OCI-LY7 (cell line): Measurements from ENCODE around the gene OR2H1. TPM values are rescaled to one million over a fixed set of nuclear protein-coding genes. Genes with fewer than 3 reads are reported as not detected.

Experiments
- BruUV-seq: library from RNA; stranded (reverse); fragments of 400-500 nt; replicated peaks from 2 replicates; lab custom pipeline; 2021; lab: Mats Ljungman, UMichigan
- CTCF ChIA-PET: fragments of 300-600 bp; sonication (Branson Sonifier 250); formaldehyde crosslinking; loops from one replicate; lab custom pipeline; 2022; ENCODE audit warnings: antibody characterized with exemption; ENCODE audit not compliant: unreplicated experiment; lab: Charles Lee
- POLR2A ChIA-PET: fragments of 300-600 bp; sonication (Branson Sonifier 250); formaldehyde crosslinking; loops from one replicate; lab custom pipeline; 2022; ENCODE audit warnings: antibody characterized with exemption; lab: Charles Lee
- DNase-seq: peaks from one replicate; pipeline ENCODE4 v3.0.0-alpha.2; 2015; ENCODE audit warnings: low spot score
- H2AFZ ChIP-seq: fragments of 200-600 bp; sonication (generic), shearing (Covaris generic); 2 replicates; pipeline ENCODE4 v1.6.1; 2014; ENCODE audit warnings: mild to moderate bottlenecking, antibody characterized with exemption, low read length, moderate library complexity
- H3K27ac ChIP-seq: fragments of 200-600 bp; sonication (generic); 2 replicates; pipeline ENCODE4 v1.5.1; 2014; ENCODE audit warnings: mixed run types, low read depth, mild to moderate bottlenecking, moderate library complexity, low read length, inconsistent platforms; ENCODE audit not compliant: poor library complexity, severe bottlenecking
- H3K36me3 ChIP-seq: fragments of 200-600 bp; sonication (generic); 2 replicates; pipeline ENCODE4 v1.6.1; 2014; ENCODE audit warnings: mild to moderate bottlenecking, antibody characterized with exemption, low read length, moderate library complexity, mixed read lengths; ENCODE audit not compliant: insufficient read depth
- H3K4me1 ChIP-seq: fragments of 200-600 bp; sonication (generic); 2 replicates; pipeline ENCODE4 v1.5.1; 2014; ENCODE audit warnings: mild to moderate bottlenecking, low read length; ENCODE audit not compliant: insufficient read depth, poor library complexity, severe bottlenecking
- H3K4me2 ChIP-seq: fragments of 200-600 bp; sonication (generic); 2 replicates; pipeline ENCODE4 v1.6.1; 2014; ENCODE audit warnings: mild to moderate bottlenecking, low read length
- H3K4me3 ChIP-seq: fragments of 200-600 bp; sonication (generic); 2 replicates; pipeline ENCODE4 v1.5.1; 2014; ENCODE audit warnings: mild to moderate bottlenecking, low read depth, low read length; ENCODE audit not compliant: poor library complexity, severe bottlenecking
- H3K79me2 ChIP-seq: fragments of 200-600 bp; sonication (generic); 2 replicates; pipeline ENCODE4 v1.6.1; 2016; ENCODE audit warnings: low read depth, mild to moderate bottlenecking, low read length, moderate library complexity, mixed read lengths; ENCODE audit not compliant: insufficient read depth
- H3K9me2 ChIP-seq: fragments of 200-600 bp; sonication (generic); 2 replicates; pipeline ENCODE4 v1.6.1; 2016; ENCODE audit warnings: mild to moderate bottlenecking, low read length, mixed read lengths; ENCODE audit not compliant: insufficient read depth
- H3K9me3 ChIP-seq: fragments of 200-600 bp; sonication (generic); 2 replicates; pipeline ENCODE4 v1.6.1; 2014; ENCODE audit warnings: mild to moderate bottlenecking, mixed run types, low read length, mixed read lengths
- H4K20me1 ChIP-seq: fragments of 200-600 bp; sonication (generic); 2 replicates; pipeline ENCODE4 v1.6.1; 2014; ENCODE audit warnings: mild to moderate bottlenecking, antibody characterized with exemption, low read length, moderate library complexity, mixed read lengths; ENCODE audit not compliant: insufficient read depth
- EZH2phosphoT487 ChIP-seq: fragments of 200-600 bp; sonication (generic); IDR thresholded peaks from 2 replicates; pipeline ENCODE4 v1.6.1; 2018; ENCODE audit warnings: low read depth, borderline replicate concordance, mild to moderate bottlenecking, mixed run types, antibody characterized with exemption, low read length, moderate library complexity, mixed read lengths
- intact Hi-C: fragments of 100-400 bp; cut with micrococcal nuclease; formaldehyde crosslinking; loops from one replicate; pipeline ENCODE4 v1.10.0; 2022; ENCODE audit not compliant: unreplicated experiment
- total RNA-seq, 2 experiments: library from RNA; depleted of rRNA in 1 of 2; stranded (reverse); fragments of >200 nt in 1 of 2; shearing (Covaris generic) in 1 of 2; gene quantifications; 2 replicates each; pipeline ENCODE4 v1.2.3, GENCODE V29; 2014 to 2022
- TF ChIP-seq, protein P1 (sequence below): fragments of 200-600 bp; sonication (generic); conservative IDR thresholded peaks from 2 replicates; pipeline ENCODE4 v1.5.1; 2014; ENCODE audit warnings: mild to moderate bottlenecking, antibody characterized with exemption, low read length, moderate library complexity, mixed read lengths

OR2H1 gene
- total RNA-seq, 2 experiments from 2014 or later, result not detected

DNA sequence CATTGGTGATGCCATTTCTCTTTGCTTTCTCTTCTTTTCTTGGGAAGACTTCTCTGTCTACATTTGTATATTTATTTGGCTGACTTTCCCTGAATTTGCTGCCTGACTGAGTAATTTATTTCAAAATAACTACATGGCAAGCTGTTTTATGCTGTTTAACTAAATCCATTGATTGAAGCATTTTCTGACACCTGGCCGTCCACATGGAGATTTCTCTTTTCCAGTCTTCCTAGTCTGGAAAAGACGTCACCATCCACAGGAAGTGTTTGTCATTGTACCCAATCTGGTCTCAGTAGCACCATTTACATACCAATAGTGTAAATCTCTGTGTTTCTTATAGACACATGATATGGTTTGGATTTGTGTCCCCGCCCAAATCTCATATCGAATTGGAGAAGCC lies 40.0 kb downstream of the OR2H1 start:
- ChIA-PET CTCF (no interaction called here), POLR2A (interaction anchor here (0.6 kb wide), 1 partner anchor 471 kb away, joined by 3 read pairs; no protein-coding TSS in a partner anchor)
- TF ChIP-seq, protein P1, sequence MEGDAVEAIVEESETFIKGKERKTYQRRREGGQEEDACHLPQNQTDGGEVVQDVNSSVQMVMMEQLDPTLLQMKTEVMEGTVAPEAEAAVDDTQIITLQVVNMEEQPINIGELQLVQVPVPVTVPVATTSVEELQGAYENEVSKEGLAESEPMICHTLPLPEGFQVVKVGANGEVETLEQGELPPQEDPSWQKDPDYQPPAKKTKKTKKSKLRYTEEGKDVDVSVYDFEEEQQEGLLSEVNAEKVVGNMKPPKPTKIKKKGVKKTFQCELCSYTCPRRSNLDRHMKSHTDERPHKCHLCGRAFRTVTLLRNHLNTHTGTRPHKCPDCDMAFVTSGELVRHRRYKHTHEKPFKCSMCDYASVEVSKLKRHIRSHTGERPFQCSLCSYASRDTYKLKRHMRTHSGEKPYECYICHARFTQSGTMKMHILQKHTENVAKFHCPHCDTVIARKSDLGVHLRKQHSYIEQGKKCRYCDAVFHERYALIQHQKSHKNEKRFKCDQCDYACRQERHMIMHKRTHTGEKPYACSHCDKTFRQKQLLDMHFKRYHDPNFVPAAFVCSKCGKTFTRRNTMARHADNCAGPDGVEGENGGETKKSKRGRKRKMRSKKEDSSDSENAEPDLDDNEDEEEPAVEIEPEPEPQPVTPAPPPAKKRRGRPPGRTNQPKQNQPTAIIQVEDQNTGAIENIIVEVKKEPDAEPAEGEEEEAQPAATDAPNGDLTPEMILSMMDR, result no peak
- TF ChIP-seq EZH2phosphoT487, result no peak
- H3K79me2 ChIP-seq, result no peaks in the 10 kb centered on the region
- no peak overlapping the region for H2AFZ ChIP-seq
- no peaks in the 10 kb centered on the region for H3K36me3 ChIP-seq
- H3K4me3 ChIP-seq, result no peak overlapping the region
- H3K9me3 ChIP-seq, result no peaks in the 10 kb centered on the region
- H3K9me2 ChIP-seq, result no peaks in the 10 kb centered on the region
- H3K4me2 ChIP-seq, result no peak overlapping the region
- H3K27ac ChIP-seq, result no peak overlapping the region
- no peaks in the 10 kb centered on the region for H3K4me1 ChIP-seq
- intact Hi-C loops, result no loop called here
- no peaks in the 10 kb centered on the region for H4K20me1 ChIP-seq
- BruUV-seq, result no TSS peak
- DNase-seq, result no peak

GRCh38 chr6:29499704-29500103 lies 42.7 kb downstream of the OR2H1 start:
- no peaks in the 10 kb centered on the region for H3K79me2 ChIP-seq
- H3K4me3 ChIP-seq, result no peak overlapping the region
- intact Hi-C loops, result no loop called here
- ChIA-PET POLR2A (no interaction called here), CTCF (no interaction called here)
- no peaks in the 10 kb centered on the region for H3K9me2 ChIP-seq
- no peak for TF ChIP-seq EZH2phosphoT487
- TF ChIP-seq, protein P1, result no peak
- DNase-seq, result no peak
- no TSS peak for BruUV-seq
- no peak overlapping the region for H3K4me2 ChIP-seq
- H3K9me3 ChIP-seq, result no peaks in the 10 kb centered on the region
- no peak overlapping the region for H3K27ac ChIP-seq
- no peaks in the 10 kb centered on the region for H3K36me3 ChIP-seq
- H4K20me1 ChIP-seq, result no peaks in the 10 kb centered on the region
- H3K4me1 ChIP-seq, result no peaks in the 10 kb centered on the region
- no peak overlapping the region for H2AFZ ChIP-seq

DNA sequence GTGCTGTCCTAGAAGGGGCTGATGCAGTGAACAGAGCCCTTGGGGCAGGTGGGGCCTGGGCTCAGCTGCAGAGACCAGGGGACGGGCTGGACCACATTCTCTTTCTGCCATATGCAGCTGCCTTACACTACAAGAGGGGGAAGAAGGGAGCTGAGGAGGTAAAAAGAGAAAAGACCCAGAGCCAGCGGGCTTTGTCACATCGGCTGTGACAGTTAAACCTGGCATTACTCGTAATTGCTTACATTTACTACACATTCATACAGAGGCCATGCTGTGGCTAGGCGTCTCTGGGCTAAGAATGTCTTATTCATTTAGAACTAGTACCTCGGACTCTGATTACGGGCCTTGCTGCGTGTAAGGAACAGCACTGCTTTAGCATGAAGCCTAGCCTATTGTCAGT lies 43.6 kb downstream of the OR2H1 start:
- intact Hi-C loops, result no loop called here
- ChIA-PET POLR2A (no interaction called here), CTCF (no interaction called here)
- Histone ChIP-seq H3K4me1 (no peaks in the 10 kb centered on the region), H4K20me1 (no peaks in the 10 kb centered on the region), H3K4me2 (no peak overlapping the region), H3K9me3 (no peaks in the 10 kb centered on the region), H3K9me2 (no peaks in the 10 kb centered on the region), H3K79me2 (no peaks in the 10 kb centered on the region), H3K27ac (no peak overlapping the region), H2AFZ (no peak overlapping the region), H3K36me3 (no peaks in the 10 kb centered on the region), H3K4me3 (no peak overlapping the region)
- TF ChIP-seq EZH2phosphoT487, result no peak
- TF ChIP-seq, protein P1, result no peak
- BruUV-seq, result no TSS peak
- DNase-seq, result no peak
